VCaP (cell line): ENCODE results near the gene PITPNC1.
"Not testable (repeated sequence)": the region's sequence is repeated elsewhere in the genome, so short reads cannot be mapped to it uniquely, and the experiment has no call there.

Source experiments
- H3K27ac ChIP-seq: fragments of 450-650 bp; 2 replicates; pipeline ENCODE4 v1.5.1; 2017
- TF ChIP-seq, protein P1 (sequence below): fragments of 450-650 bp; conservative IDR thresholded peaks from 2 replicates; pipeline ENCODE4 v1.5.1; 2017; ENCODE audit warnings: mild to moderate bottlenecking, moderate library complexity

PITPNC1 gene

DNA sequence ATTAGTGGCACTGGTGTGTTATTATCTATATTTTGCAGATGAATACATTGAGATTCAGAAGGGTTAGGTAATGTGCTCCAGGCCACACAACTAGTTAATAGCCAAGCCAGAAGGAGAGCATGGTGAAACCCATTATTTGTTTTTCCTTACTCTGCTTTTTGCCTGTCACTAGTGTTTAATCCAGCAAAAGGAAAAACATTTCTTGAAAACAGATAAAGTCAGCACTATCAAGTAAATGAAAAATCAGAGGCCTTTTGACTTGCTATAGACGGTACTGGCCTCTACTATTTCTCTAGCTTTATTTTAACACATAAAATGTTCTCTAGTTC lies 4.8 kb downstream of the PITPNC1 start:
- H3K27ac ChIP-seq = peak overlapping the region; percentile 48
- TF ChIP-seq, protein P1, sequence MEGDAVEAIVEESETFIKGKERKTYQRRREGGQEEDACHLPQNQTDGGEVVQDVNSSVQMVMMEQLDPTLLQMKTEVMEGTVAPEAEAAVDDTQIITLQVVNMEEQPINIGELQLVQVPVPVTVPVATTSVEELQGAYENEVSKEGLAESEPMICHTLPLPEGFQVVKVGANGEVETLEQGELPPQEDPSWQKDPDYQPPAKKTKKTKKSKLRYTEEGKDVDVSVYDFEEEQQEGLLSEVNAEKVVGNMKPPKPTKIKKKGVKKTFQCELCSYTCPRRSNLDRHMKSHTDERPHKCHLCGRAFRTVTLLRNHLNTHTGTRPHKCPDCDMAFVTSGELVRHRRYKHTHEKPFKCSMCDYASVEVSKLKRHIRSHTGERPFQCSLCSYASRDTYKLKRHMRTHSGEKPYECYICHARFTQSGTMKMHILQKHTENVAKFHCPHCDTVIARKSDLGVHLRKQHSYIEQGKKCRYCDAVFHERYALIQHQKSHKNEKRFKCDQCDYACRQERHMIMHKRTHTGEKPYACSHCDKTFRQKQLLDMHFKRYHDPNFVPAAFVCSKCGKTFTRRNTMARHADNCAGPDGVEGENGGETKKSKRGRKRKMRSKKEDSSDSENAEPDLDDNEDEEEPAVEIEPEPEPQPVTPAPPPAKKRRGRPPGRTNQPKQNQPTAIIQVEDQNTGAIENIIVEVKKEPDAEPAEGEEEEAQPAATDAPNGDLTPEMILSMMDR = no peak

DNA sequence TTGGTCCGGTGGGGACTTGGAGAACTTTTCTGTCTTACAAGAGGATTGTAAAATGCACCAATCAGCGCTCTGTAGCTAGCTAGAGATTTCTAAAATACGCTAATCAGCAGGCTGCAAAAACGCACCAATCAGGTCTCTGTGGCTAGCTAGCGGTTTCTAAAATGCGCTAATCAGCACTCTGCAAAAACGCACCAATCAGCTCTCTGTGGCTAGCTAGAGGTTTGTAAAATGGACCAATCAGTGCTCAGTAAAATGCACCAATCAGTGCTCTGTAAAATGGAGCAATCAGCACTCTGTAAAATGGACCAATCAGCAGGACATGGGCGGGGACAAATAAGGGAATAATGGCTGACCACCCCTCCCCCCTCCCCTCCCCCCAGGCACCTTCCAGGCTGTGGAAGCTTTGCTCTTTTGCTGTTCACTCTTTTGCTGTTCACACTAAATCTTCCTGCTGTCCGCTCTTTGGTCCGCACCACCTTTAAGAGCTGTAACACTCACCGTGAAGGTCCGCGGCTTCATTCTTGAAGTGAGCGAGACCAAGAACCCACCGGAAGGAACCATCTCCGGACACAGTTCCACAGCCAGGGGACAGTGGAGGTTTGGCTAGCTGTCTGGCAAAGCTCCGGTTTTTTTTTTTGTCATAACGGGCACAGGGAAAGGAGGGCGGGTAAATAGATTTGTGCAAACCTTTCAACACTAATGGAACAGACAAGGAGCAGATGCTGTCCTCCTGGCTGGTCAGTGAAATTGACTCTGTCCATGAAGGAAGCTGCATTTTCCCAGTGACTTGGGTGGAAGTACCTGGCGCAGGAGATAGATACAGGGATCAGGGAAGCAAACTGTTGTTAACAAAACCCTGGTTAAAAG lies 8.3 kb downstream of the PITPNC1 start:
- TF ChIP-seq, protein P1 = no peak
- no peak overlapping the region for H3K27ac ChIP-seq

DNA sequence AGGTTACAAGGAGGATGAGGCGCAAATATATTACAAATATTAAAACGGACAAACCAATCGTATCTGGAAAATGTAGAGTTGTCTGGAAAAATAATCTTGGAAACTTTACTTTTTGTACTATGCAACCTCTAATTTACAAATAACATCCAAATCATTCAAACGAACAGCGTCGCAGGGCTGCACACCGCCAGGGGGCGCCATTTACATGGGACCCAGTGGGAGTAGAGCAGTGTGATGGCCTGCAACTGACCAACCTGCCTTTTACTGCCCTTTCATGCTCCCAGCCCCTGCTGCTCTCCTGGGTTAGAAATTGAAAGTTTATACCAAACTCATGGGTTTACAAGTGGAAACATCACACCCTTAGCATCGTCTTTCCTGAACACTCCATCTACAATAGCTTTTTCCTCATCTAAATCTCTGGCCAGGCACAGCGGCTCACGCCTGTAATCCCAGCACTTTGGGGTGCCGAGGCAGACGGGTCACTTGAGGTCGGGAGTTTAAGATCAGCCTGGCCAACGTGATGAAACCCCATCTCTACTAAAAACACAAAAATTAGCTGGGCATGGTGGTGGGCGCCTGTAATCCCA lies 10.0 kb downstream of the PITPNC1 start:
- TF ChIP-seq, protein P1 = peak; percentile 77
- H3K27ac ChIP-seq = no peak overlapping the region

DNA sequence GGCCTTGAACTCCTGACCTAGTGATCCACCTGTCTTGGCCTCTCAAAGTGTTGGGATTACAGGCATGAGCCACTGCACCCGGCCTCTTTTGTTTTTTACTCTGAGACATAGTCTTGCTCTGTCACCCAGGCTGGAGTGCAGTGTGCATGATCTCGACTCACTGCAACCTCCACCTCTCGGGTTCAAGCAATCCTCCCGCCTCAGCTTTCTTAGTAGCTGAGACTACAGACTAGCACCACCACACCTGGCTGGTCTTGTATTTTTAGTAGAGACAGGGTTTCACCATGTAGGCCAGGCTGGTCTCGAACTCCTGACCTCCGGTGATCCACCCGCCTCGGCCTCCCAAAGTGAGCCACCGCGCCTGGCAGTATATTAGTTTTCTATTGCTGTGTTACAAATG lies 11.5 kb downstream of the PITPNC1 start:
- H3K27ac ChIP-seq = not testable (repeated sequence)

DNA sequence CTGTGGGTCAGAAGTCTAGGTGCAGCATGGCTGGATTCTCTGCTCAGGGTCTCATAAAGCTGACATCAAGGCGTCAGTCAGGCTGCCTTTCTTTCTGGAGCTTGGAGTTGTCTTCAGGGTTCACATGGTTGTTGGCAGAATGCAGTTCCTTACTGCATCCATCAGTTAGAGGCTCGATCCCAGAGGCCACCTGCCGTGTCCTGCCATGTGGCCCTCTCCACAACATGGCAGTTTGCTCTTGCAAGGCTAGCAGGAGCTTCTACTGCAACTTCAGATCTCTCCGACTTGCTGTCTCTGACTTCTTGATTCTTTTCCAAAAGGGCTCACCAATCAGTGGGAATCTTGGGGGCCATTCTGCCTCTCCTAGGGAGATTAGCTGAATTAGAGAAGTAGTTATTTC lies 11.9 kb downstream of the PITPNC1 start:
- H3K27ac ChIP-seq = no peak overlapping the region
- TF ChIP-seq, protein P1 = no peak

DNA sequence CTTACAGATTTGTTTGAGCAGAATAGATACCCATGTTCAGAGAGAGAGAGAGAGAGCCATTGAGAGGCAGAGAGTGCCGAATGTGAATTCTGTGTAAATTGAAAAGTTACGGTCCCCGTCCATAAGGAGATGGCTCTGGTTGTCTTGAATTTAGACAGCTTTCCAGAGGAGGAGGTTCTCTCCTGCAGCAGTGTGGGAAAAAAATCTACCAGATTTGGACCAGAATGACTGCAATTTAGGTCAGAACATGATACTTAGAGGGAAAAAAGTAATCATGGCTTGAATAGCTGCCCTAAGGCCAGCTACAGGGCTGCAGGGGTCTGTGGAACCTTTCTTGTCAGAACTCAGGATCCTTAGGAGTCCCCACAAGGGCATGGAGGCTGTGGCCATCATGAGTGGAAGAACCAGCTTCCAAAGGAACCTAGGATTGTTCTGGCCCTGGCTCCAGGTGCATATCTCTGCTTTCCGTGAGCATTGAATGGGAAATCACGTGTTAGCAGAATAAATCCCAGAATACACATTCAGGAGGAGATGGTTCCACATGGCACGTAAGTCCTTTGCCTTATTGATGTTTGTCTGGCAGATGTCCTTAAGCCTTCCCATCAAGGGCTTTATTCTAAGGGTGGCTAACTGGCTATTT lies 13.0 kb downstream of the PITPNC1 start:
- H3K27ac ChIP-seq = peak overlapping the region; percentile 53
- TF ChIP-seq, protein P1 = no peak

DNA sequence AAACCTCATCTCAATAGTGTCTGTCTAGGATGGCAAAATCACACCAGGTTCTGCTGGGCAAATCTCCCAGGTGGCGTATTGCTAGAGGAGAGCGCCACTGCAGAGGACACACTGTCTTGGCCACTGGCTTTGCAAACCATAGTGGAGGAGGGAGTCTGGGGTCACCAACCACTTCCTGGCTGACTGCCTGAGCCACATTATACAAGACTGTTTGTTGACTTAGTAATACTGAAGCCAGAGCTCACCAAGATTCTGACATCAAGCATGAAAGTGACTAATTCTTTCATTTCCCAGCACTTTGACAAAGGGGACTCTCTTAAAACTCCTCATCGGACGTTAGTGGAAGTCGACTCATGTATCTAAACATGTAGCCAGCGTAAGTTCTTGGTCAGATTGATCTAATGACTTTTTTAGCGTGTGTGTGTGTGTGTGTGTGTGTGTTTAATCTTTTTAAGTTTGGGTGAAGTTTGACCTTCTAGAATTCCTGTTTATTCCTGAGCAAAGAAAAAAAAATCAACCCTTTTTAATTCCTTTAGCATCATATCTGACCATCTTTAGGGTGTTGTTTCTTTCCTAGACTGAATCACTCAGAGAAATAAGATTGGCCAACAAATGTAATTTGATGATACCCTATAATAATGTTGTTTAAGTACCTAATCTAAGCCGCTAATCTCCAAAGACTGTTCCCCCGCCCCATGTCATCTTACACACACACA lies 13.7 kb downstream of the PITPNC1 start:
- TF ChIP-seq, protein P1 = no peak
- H3K27ac ChIP-seq = peak overlapping the region; percentile 53
